ENCODE results near the gene HOXA11.

GRCh38 chr7:27223941-27224575 lies 39.0 kb upstream of the HOXA11 start:
- TF ChIP-seq CTCF (IDR thresholded peaks at IDR 0.05) (no peak), POLR2A (IDR thresholded peaks at IDR 0.05) (no peak)
